ENCODE data around the gene SLC9A9. TPM values are rescaled to one million over a fixed set of nuclear protein-coding genes. Genes with fewer than 3 reads are reported as not detected.

Gene SLC9A9
- total and polyA plus RNA-seq, 10 of the 15 experiments (the other 5 are each of a cell fraction or from before 2014, with no cell fraction given) = 3.5 to 14.2 (median 9.3) TPM

DNA sequence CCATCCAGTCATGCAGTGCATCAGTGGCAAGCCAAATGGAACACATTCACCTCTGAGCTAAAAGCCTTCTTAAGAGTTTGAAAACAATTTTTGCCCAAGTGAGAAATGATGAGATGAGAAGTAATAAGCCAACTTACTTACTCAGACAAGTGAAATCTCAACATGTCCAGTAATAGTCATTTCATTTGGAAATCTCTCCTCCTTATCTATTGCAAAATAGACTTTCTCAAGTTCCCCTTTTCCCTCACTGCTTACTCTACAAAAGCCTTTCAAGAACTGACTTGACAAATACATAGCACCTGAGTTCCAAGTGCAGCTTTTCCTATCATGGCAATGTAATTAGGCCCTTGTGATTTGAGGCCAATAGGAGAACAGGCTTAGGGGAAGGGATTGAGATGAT, 282.3 kb downstream of the SLC9A9 start:
- Histone ChIP-seq H4K20me1 (ENCODE audit: control insufficient read depth, insufficient read depth) (no peaks in the 10 kb centered on the region), H3K9me3 (replicated peaks; ENCODE audit: control insufficient read depth, insufficient read depth, low read length) (no peaks in the 10 kb centered on the region), H2AFZ (ENCODE audit: control insufficient read depth, low read depth, low read length) (no peak overlapping the region), H3K9ac (ENCODE audit: control insufficient read depth, insufficient read depth, low read length) (no peak overlapping the region), H3K4me1 (ENCODE audit: control insufficient read depth, insufficient read depth, low read length) (no peaks in the 10 kb centered on the region), H3K4me2 (ENCODE audit: control insufficient read depth, insufficient read depth) (no peak overlapping the region), H3K27me3 (replicated peaks in 1 of 2; ENCODE audit: control insufficient read depth in 2 of 2, insufficient read depth in 2 of 2, low read length in 1 of 2) (no peaks in the 10 kb centered on the region), H3K36me3 (ENCODE audit: control insufficient read depth in 2 of 2, insufficient read depth in 2 of 2, low read length in 1 of 2) (no peaks in the 10 kb centered on the region), H3K27ac (ENCODE audit: control insufficient read depth, insufficient read depth) (no peak overlapping the region), H3K4me3 (no peak overlapping the region), H3K79me2 (ENCODE audit: control insufficient read depth, insufficient read depth, low read length) (no peaks in the 10 kb centered on the region)
- RAD21 ChIA-PET (ENCODE audit: unreplicated experiment) = no interaction called here
- intact Hi-C loops (cut with micrococcal nuclease; ENCODE audit: unreplicated experiment) (no loop called here), in situ Hi-C loops (cut with MboI) (no loop called here)
- TF ChIP-seq NFYA (IDR thresholded peaks at IDR 0.05; ENCODE audit: borderline replicate concordance, low read depth, low read length) (no peak), TCF3 (IDR thresholded peaks at IDR 0.05; ENCODE audit: borderline replicate concordance, insufficient read depth, low read depth, low read length) (no peak), PML (IDR thresholded peaks at IDR 0.05; ENCODE audit: low read length) (no peak), IKZF1 (conservative IDR thresholded peaks at IDR 0.05) (no peak), RB1 (IDR thresholded peaks at IDR 0.05; ENCODE audit: borderline replicate concordance) (no peak), SREBF1 (IDR thresholded peaks at IDR 0.05; ENCODE audit: low read length) (no peak), TCF12 (IDR thresholded peaks at IDR 0.05; ENCODE audit: low read depth, low read length) (no peak), ZBED1 (IDR thresholded peaks at IDR 0.05; ENCODE audit: borderline replicate concordance) (no peak)
- TF ChIP-seq, protein P1, sequence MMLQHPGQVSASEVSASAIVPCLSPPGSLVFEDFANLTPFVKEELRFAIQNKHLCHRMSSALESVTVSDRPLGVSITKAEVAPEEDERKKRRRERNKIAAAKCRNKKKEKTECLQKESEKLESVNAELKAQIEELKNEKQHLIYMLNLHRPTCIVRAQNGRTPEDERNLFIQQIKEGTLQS (IDR thresholded peaks at IDR 0.05; ENCODE audit: borderline replicate concordance, extremely low read depth, low read depth, low read length) = no peak
- TF ChIP-seq, protein P2, sequence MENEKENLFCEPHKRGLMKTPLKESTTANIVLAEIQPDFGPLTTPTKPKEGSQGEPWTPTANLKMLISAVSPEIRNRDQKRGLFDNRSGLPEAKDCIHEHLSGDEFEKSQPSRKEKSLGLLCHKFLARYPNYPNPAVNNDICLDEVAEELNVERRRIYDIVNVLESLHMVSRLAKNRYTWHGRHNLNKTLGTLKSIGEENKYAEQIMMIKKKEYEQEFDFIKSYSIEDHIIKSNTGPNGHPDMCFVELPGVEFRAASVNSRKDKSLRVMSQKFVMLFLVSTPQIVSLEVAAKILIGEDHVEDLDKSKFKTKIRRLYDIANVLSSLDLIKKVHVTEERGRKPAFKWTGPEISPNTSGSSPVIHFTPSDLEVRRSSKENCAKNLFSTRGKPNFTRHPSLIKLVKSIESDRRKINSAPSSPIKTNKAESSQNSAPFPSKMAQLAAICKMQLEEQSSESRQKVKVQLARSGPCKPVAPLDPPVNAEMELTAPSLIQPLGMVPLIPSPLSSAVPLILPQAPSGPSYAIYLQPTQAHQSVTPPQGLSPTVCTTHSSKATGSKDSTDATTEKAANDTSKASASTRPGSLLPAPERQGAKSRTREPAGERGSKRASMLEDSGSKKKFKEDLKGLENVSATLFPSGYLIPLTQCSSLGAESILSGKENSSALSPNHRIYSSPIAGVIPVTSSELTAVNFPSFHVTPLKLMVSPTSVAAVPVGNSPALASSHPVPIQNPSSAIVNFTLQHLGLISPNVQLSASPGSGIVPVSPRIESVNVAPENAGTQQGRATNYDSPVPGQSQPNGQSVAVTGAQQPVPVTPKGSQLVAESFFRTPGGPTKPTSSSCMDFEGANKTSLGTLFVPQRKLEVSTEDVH (IDR thresholded peaks at IDR 0.05; ENCODE audit: low read depth, partially characterized antibody) = no peak
- TF ChIP-seq, protein P3, sequence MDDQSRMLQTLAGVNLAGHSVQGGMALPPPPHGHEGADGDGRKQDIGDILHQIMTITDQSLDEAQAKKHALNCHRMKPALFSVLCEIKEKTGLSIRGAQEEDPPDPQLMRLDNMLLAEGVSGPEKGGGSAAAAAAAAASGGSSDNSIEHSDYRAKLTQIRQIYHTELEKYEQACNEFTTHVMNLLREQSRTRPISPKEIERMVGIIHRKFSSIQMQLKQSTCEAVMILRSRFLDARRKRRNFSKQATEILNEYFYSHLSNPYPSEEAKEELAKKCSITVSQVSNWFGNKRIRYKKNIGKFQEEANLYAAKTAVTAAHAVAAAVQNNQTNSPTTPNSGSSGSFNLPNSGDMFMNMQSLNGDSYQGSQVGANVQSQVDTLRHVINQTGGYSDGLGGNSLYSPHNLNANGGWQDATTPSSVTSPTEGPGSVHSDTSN (IDR thresholded peaks at IDR 0.05; ENCODE audit: insufficient replicate concordance, low read depth, low read length) = no peak
- TF ChIP-seq, protein P4, sequence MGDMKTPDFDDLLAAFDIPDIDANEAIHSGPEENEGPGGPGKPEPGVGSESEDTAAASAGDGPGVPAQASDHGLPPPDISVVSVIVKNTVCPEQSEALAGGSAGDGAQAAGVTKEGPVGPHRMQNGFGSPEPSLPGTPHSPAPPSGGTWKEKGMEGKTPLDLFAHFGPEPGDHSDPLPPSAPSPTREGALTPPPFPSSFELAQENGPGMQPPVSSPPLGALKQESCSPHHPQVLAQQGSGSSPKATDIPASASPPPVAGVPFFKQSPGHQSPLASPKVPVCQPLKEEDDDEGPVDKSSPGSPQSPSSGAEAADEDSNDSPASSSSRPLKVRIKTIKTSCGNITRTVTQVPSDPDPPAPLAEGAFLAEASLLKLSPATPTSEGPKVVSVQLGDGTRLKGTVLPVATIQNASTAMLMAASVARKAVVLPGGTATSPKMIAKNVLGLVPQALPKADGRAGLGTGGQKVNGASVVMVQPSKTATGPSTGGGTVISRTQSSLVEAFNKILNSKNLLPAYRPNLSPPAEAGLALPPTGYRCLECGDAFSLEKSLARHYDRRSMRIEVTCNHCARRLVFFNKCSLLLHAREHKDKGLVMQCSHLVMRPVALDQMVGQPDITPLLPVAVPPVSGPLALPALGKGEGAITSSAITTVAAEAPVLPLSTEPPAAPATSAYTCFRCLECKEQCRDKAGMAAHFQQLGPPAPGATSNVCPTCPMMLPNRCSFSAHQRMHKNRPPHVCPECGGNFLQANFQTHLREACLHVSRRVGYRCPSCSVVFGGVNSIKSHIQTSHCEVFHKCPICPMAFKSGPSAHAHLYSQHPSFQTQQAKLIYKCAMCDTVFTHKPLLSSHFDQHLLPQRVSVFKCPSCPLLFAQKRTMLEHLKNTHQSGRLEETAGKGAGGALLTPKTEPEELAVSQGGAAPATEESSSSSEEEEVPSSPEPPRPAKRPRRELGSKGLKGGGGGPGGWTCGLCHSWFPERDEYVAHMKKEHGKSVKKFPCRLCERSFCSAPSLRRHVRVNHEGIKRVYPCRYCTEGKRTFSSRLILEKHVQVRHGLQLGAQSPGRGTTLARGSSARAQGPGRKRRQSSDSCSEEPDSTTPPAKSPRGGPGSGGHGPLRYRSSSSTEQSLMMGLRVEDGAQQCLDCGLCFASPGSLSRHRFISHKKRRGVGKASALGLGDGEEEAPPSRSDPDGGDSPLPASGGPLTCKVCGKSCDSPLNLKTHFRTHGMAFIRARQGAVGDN (IDR thresholded peaks at IDR 0.05) = no peak
- DNase-seq (ENCODE audit: low read depth, low spot score) (no peak), FAIRE-seq (peak; percentile 54), ATAC-seq (no peak)
- POLR2A ChIA-PET = no interaction called here
- SMC1A ChIA-PET (ENCODE audit: uncharacterized antibody, unreplicated experiment) = no interaction called here
- no TSS peak for BruUV-seq (replicated peaks)
- CTCF ChIA-PET = no interaction called here
